Smooth muscle cell (in vitro differentiated cells): ENCODE results near the gene ZNF253. TPM values are rescaled to one million over a fixed set of nuclear protein-coding genes. Genes with fewer than 3 reads are reported as not detected.
"Not testable (repeated sequence)": the region's sequence is repeated elsewhere in the genome, so short reads cannot be mapped to it uniquely, and the experiment has no call there.

Experiments
- DNase-seq: peaks from one replicate; lab custom pipeline; 2025; ENCODE audit not compliant: unreplicated experiment; lab: John Stamatoyannopoulos, UW
- H2AFZ ChIP-seq: fragments of 200-600 bp; sonication (generic); 2 replicates; pipeline ENCODE4 v1.6.0; 2016; ENCODE audit warnings: antibody characterized with exemption, low read depth, mild to moderate bottlenecking
- H3F3A ChIP-seq: fragments of 200-600 bp; sonication (generic); 2 replicates; pipeline ENCODE4 v1.6.0; 2017; ENCODE audit warnings: antibody characterized with exemption, low read depth
- H3K27ac ChIP-seq: fragments of 200-600 bp; sonication (generic); 2 replicates; pipeline ENCODE4 v1.5.1; 2016; ENCODE audit warnings: low read depth, mild to moderate bottlenecking
- H3K27me3 ChIP-seq: fragments of 200-600 bp; sonication (generic); 2 replicates; pipeline ENCODE4 v1.6.1; 2016; ENCODE audit warnings: low read depth, mild to moderate bottlenecking
- H3K36me3 ChIP-seq: fragments of 200-600 bp; sonication (generic); 2 replicates; pipeline ENCODE4 v1.5.1; 2016; ENCODE audit warnings: low read depth
- H3K4me1 ChIP-seq: fragments of 200-600 bp; sonication (generic); 2 replicates; pipeline ENCODE4 v1.5.1; 2016; ENCODE audit warnings: low read depth
- H3K4me2 ChIP-seq: fragments of 200-600 bp; sonication (generic); 2 replicates; pipeline ENCODE4 v1.6.0; 2016; ENCODE audit warnings: mild to moderate bottlenecking
- H3K4me3 ChIP-seq: fragments of 200-600 bp; sonication (generic); 2 replicates; pipeline ENCODE4 v1.5.1; 2016; ENCODE audit warnings: mild to moderate bottlenecking
- H3K79me2 ChIP-seq: fragments of 200-600 bp; sonication (generic); 2 replicates; pipeline ENCODE4 v1.6.0; 2016; ENCODE audit warnings: low read depth, mild to moderate bottlenecking
- H3K9ac ChIP-seq: fragments of 200-600 bp; sonication (generic); 2 replicates; pipeline ENCODE4 v1.6.0; 2016; ENCODE audit warnings: low read depth
- H3K9me3 ChIP-seq: fragments of 200-600 bp; sonication (generic); replicated peaks from 2 replicates; pipeline ENCODE4 v1.5.1; 2016; ENCODE audit warnings: low read depth
- H4K20me1 ChIP-seq: fragments of 200-600 bp; sonication (generic); 2 replicates; pipeline ENCODE4 v1.6.0; 2016; ENCODE audit warnings: low read depth
- CTCF ChIP-seq: fragments of 200-600 bp; sonication (generic); IDR thresholded peaks from 2 replicates; pipeline ENCODE4 v1.5.1; 2017; ENCODE audit warnings: borderline replicate concordance, mild to moderate bottlenecking, antibody characterized with exemption; ENCODE audit not compliant: insufficient read depth, poor library complexity, severe bottlenecking
- WGBS: methylation state at CpG from one replicate; pipeline ENCODE4 v1.1.7; 2016; ENCODE audit warnings: low lambda C conversion rate; 5-methylcytosine and 5-hydroxymethylcytosine counted together
- polyA plus RNA-seq: library from polyadenylated mRNA; unstranded; fragments of >200 nt; fragmentation: Nextera tagmentation; extraction: Ambion mirVana; gene quantifications from 2 replicates; pipeline ENCODE4 v1.2.1, GENCODE V29; 2016
- total RNA-seq: library from RNA; depleted of rRNA; stranded (reverse); fragments of >200 nt; gene quantifications from 2 replicates; pipeline ENCODE4 v1.2.3, GENCODE V29; 2014

The ZNF253 gene
- total and polyA plus RNA-seq, 2 experiments from 2014 or later: 7.9 to 11.7 TPM

- H3K9me3 ChIP-seq: peaks cover 3% of the 10 kb centered on the region
- H3K9ac ChIP-seq: no peak overlapping the region
- peaks cover 34% of the 10 kb centered on the region for H3K36me3 ChIP-seq
- H3F3A ChIP-seq: no peaks in the 10 kb centered on the region
- no peak for DNase-seq
- no peak overlapping the region for H3K4me2 ChIP-seq
- TF ChIP-seq CTCF: no peak
- WGBS: 99% methylated on average over 3 of the region's 3 CpGs
- H2AFZ ChIP-seq: no peak overlapping the region
- H3K4me1 ChIP-seq: no peaks in the 10 kb centered on the region
- no peak overlapping the region for H3K27ac ChIP-seq
- peaks cover 76% of the 10 kb centered on the region for H3K79me2 ChIP-seq
- no peak overlapping the region for H3K4me3 ChIP-seq
- H3K27me3 ChIP-seq: no peaks in the 10 kb centered on the region
- peaks cover 29% of the 10 kb centered on the region for H4K20me1 ChIP-seq
Measured at GRCh38 chr19:19914596-19914995, 48.9 kb downstream of the ZNF253 start.

DNA sequence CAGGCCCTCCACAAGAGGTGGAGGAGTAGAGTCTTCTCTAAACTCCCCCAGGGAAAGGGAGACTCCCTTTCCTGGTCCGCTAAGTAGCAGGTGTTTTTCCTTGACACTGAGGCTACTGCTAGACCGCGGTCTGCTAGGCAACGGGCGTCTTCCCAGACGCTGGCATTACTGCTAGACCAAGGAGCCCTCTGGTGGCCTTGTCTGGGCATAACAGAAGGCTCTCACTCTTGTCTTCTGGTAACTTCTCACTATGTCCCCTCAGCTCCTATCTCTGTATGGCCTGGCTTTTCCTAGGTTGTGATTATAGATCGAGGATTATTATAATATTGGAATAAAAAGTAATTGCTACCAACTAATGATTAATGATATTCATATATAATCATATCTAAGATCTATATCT is 64.7 kb downstream of the ZNF253 start:
- not testable (repeated sequence) for H3K4me2 ChIP-seq, H2AFZ ChIP-seq, H3K4me3 ChIP-seq, H4K20me1 ChIP-seq, H3K4me1 ChIP-seq, H3K79me2 ChIP-seq, DNase-seq, H3K27ac ChIP-seq, H3K27me3 ChIP-seq, H3K9ac ChIP-seq
- peaks cover 93% of the 10 kb centered on the region for H3K36me3 ChIP-seq
- peaks cover 93% of the 10 kb centered on the region for H3K9me3 ChIP-seq
- peaks cover 11% of the 10 kb centered on the region for H3F3A ChIP-seq
- WGBS: 93% methylated on average over 7 of the region's 7 CpGs

DNA sequence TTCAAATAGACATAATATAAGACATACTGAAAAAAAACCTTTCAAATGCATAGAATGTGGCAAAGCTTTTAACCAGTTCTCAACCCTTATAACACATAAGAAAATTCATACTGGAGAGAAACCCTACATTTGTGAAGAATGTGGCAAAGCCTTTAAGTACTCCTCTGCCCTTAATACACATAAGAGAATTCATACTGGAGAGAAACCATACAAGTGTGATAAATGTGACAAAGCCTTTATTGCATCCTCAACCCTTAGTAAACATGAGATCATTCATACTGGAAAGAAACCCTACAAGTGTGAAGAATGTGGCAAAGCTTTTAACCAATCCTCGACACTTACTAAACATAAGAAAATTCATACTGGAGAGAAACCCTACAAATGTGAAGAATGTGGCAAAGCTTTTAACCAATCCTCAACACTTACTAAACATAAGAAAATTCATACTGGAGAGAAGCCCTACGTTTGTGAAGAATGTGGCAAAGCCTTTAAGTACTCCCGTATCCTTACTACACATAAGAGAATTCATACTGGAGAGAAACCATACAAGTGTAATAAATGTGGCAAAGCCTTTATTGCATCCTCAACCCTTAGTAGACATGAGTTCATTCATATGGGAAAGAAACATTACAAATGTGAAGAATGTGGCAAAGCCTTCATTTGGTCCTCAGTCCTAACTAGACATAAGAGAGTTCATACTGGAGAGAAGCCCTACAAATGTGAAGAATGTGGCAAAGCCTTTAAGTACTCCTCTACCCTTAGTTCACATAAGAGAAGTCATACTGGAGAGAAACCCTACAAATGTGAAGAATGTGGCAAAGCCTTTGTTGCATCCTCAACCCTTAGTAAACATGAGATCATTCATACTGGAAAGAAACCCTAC is 68.0 kb downstream of the ZNF253 start:
- H3K27ac ChIP-seq, DNase-seq, H4K20me1 ChIP-seq, H2AFZ ChIP-seq, H3K79me2 ChIP-seq, H3K9ac ChIP-seq, H3K4me1 ChIP-seq, H3K4me2 ChIP-seq, H3K27me3 ChIP-seq: not testable (repeated sequence)
- Histone ChIP-seq H3F3A (peaks cover 14% of the 10 kb centered on the region), H3K36me3 (peaks cover 65% of the 10 kb centered on the region), H3K4me3 (peak overlapping the region; percentile 26), H3K9me3 (peaks cover 82% of the 10 kb centered on the region)
- WGBS: 96% methylated on average over 3 of the region's 3 CpGs

GRCh38 chr19:19937403-19937802 is 71.7 kb downstream of the ZNF253 start:
- Histone ChIP-seq H3K9me3 (peaks cover 50% of the 10 kb centered on the region), H3K4me3 (no peak overlapping the region), H3K27me3 (no peaks in the 10 kb centered on the region), H3K4me1 (no peaks in the 10 kb centered on the region), H3F3A (peaks cover 14% of the 10 kb centered on the region), H3K27ac (no peak overlapping the region), H3K79me2 (no peaks in the 10 kb centered on the region), H3K9ac (no peak overlapping the region), H4K20me1 (no peaks in the 10 kb centered on the region), H3K36me3 (peaks cover 33% of the 10 kb centered on the region), H3K4me2 (no peak overlapping the region), H2AFZ (no peak overlapping the region)
- TF ChIP-seq CTCF: no peak
- WGBS: 99% methylated on average over 2 of the region's 2 CpGs
- DNase-seq: no peak
